ENCODE results near the gene TDRD9.

The TDRD9 gene

GRCh38 chr14:103904493-103905107, 23.7 kb upstream of the TDRD9 start:
- H3K27me3 ChIP-seq (replicated peaks) = no peaks in the 10 kb centered on the region
- TF ChIP-seq, protein P1, sequence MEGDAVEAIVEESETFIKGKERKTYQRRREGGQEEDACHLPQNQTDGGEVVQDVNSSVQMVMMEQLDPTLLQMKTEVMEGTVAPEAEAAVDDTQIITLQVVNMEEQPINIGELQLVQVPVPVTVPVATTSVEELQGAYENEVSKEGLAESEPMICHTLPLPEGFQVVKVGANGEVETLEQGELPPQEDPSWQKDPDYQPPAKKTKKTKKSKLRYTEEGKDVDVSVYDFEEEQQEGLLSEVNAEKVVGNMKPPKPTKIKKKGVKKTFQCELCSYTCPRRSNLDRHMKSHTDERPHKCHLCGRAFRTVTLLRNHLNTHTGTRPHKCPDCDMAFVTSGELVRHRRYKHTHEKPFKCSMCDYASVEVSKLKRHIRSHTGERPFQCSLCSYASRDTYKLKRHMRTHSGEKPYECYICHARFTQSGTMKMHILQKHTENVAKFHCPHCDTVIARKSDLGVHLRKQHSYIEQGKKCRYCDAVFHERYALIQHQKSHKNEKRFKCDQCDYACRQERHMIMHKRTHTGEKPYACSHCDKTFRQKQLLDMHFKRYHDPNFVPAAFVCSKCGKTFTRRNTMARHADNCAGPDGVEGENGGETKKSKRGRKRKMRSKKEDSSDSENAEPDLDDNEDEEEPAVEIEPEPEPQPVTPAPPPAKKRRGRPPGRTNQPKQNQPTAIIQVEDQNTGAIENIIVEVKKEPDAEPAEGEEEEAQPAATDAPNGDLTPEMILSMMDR (IDR thresholded peaks at IDR 0.05; ENCODE audit: low read depth, low read length, missing control alignments) = no peak
- H3K4me3 ChIP-seq (ENCODE audit: low read depth, low read length) = no peak overlapping the region
- no peak overlapping the region for H3K27ac ChIP-seq
- H3K36me3 ChIP-seq (replicated peaks) = no peaks in the 10 kb centered on the region
- in situ Hi-C loops (cut with HindIII; ENCODE audit: low pct_ligation_motif_present, low sequenced_read_pairs) = no loop called here
- no peak for DNase-seq

- Histone ChIP-seq H3K27me3 (replicated peaks) (no peaks in the 10 kb centered on the region), H3K4me3 (ENCODE audit: low read depth, low read length) (no peak overlapping the region), H3K27ac (no peak overlapping the region), H3K36me3 (replicated peaks) (no peaks in the 10 kb centered on the region)
- in situ Hi-C loops (cut with HindIII; ENCODE audit: low pct_ligation_motif_present, low sequenced_read_pairs) = no loop called here
- no peak for DNase-seq
- TF ChIP-seq, protein P1 (IDR thresholded peaks at IDR 0.05; ENCODE audit: low read depth, low read length, missing control alignments) = peak; percentile 42
Measured at GRCh38 chr14:103905842-103906456, 22.3 kb upstream of the TDRD9 start.

DNA sequence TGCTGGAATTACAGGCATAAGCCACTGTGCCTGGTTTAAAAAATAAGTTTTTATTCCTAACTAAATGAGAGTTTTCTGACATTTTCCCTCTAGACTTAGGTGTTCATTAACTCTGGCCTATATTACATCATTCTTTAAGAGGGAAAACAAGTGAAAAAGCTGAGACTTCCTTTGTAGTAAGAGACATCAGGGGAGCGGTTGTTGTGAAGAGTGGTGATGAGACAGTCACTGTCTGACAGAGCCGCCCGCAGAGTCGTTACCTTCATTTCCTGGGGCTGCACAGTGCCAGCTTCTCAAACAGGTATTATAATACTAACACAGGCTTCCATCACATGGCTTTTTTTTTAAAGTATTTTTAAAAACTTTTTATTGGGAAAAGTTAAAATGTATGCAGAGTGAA, 19.7 kb upstream of the TDRD9 start:
- Histone ChIP-seq H3K27ac (no peak overlapping the region), H3K36me3 (replicated peaks) (peaks cover 9% of the 10 kb centered on the region), H3K4me3 (ENCODE audit: low read depth, low read length) (no peak overlapping the region), H3K27me3 (replicated peaks) (no peaks in the 10 kb centered on the region)
- in situ Hi-C loops (cut with HindIII; ENCODE audit: low pct_ligation_motif_present, low sequenced_read_pairs) = no loop called here
- no peak for DNase-seq
- TF ChIP-seq, protein P1 (IDR thresholded peaks at IDR 0.05; ENCODE audit: low read depth, low read length, missing control alignments) = no peak

- in situ Hi-C loops (cut with HindIII; ENCODE audit: low pct_ligation_motif_present, low sequenced_read_pairs) = no loop called here
- Histone ChIP-seq H3K36me3 (replicated peaks) (peaks cover 13% of the 10 kb centered on the region), H3K4me3 (ENCODE audit: low read depth, low read length) (no peak overlapping the region)
Measured at GRCh38 chr14:103909531-103910261, 18.6 kb upstream of the TDRD9 start.

GRCh38 chr14:103910262-103910935, 17.9 kb upstream of the TDRD9 start:
- in situ Hi-C loops (cut with HindIII; ENCODE audit: low pct_ligation_motif_present, low sequenced_read_pairs) = no loop called here
- TF ChIP-seq, protein P1 (IDR thresholded peaks at IDR 0.05; ENCODE audit: low read depth, low read length, missing control alignments) = peak; percentile 91
- peak; percentile 46 for DNase-seq
- Histone ChIP-seq H3K27ac (no peak overlapping the region), H3K36me3 (replicated peaks) (peaks cover 13% of the 10 kb centered on the region), H3K27me3 (replicated peaks) (no peaks in the 10 kb centered on the region), H3K4me3 (ENCODE audit: low read depth, low read length) (peak overlapping the region; percentile 9)

More at GRCh38 chr14:103909531-103910261, 18.6 kb upstream of the TDRD9 start:
- Histone ChIP-seq H3K27ac (no peak overlapping the region), H3K27me3 (replicated peaks) (no peaks in the 10 kb centered on the region)
- no peak for DNase-seq
- TF ChIP-seq, protein P1 (IDR thresholded peaks at IDR 0.05; ENCODE audit: low read depth, low read length, missing control alignments) = no peak

Data from brain microvascular endothelial cell (primary cell).